ENCODE results near the gene TMEM247. TPM values are rescaled to one million over a fixed set of nuclear protein-coding genes. Genes with fewer than 3 reads are reported as not detected.

The TMEM247 gene
- total and polyA plus RNA-seq, 2 donors (not counting 1 experiment from before 2014, with no cell fraction given), result not detected

GRCh38 chr2:46531863-46532262 lies 52.5 kb downstream of the TMEM247 start:
- no peak for TF ChIP-seq EZH2 (IDR thresholded peaks at IDR 0.05; ENCODE audit: low read length, missing control alignments)
- TF ChIP-seq CTCF (conservative IDR thresholded peaks at IDR 0.05 in 1 of 2, IDR thresholded peaks at IDR 0.05 in 1 of 2; ENCODE audit: low read depth in 1 of 2, low read length in 2 of 2), result no peak
- Histone ChIP-seq H3K4me3 (replicated peaks in 1 of 4; ENCODE audit: control extremely low read depth in 1 of 4, insufficient read depth in 1 of 4, low read depth in 3 of 4, low read length in 4 of 4) (no peak overlapping the region), H3K9me3 (ENCODE audit: control insufficient read depth, insufficient read depth, low read depth, low read length) (no peaks in the 10 kb centered on the region), H3K79me2 (ENCODE audit: control insufficient read depth, insufficient read depth, low read length) (no peaks in the 10 kb centered on the region), H3K4me2 (ENCODE audit: extremely low read depth, insufficient read depth, low read length) (no peak overlapping the region), H3K27me3 (ENCODE audit: control insufficient read depth, insufficient read depth, low read length) (no peaks in the 10 kb centered on the region), H3K4me1 (ENCODE audit: control insufficient read depth, extremely low read depth, insufficient read depth, low read length) (no peaks in the 10 kb centered on the region), H2AFZ (ENCODE audit: low read length) (no peak overlapping the region), H4K20me1 (ENCODE audit: control insufficient read depth, extremely low read depth, insufficient read depth, low read length) (no peaks in the 10 kb centered on the region), H3K9ac (ENCODE audit: insufficient read depth, low read length) (no peak overlapping the region), H3K36me3 (ENCODE audit: control insufficient read depth, insufficient read depth, low read length) (no peaks in the 10 kb centered on the region), H3K27ac (ENCODE audit: insufficient read depth, low read length) (no peak overlapping the region)
- no peak for DNase-seq (ENCODE audit: low read depth in 2 of 2)

Other genes starting within 250 kb of the TMEM247 start
- 82.4 and 120 TPM in 2 replicates for gene EPAS1, start 182.2 kb upstream of the TMEM247 start, total RNA-seq
- 330 and 941 TPM in 2 replicates for gene EPAS1, start 182.2 kb upstream of the TMEM247 start, polyA plus RNA-seq
- 94.8 and 137 TPM in 2 replicates for gene RHOQ, start 62.9 kb downstream of the TMEM247 start, total RNA-seq
- 108 and 210 TPM in 2 replicates for gene RHOQ, start 62.9 kb downstream of the TMEM247 start, polyA plus RNA-seq
- 3.3 and 5.6 TPM in 2 replicates for gene ATP6V1E2, start 63.0 kb downstream of the TMEM247 start, total RNA-seq
- 2.7 and 4.7 TPM in 2 replicates for gene ATP6V1E2, start 63.0 kb downstream of the TMEM247 start, polyA plus RNA-seq
- gene PIGF, start 137.5 kb downstream of the TMEM247 start, total RNA-seq, result 19.8 and 28.7 TPM in 2 replicates
- 26.2 and 33.4 TPM in 2 replicates for gene PIGF, start 137.5 kb downstream of the TMEM247 start, polyA plus RNA-seq
- 19.2 and 22.3 TPM in 2 replicates for gene CRIPT, start 137.7 kb downstream of the TMEM247 start, total RNA-seq
- gene CRIPT, start 137.7 kb downstream of the TMEM247 start, polyA plus RNA-seq, result 14.0 and 22.1 TPM in 2 replicates
- gene SOCS5, start 219.7 kb downstream of the TMEM247 start, total RNA-seq, result 105 and 111 TPM in 2 replicates
- gene SOCS5, start 219.7 kb downstream of the TMEM247 start, polyA plus RNA-seq, result 55.0 and 95.2 TPM in 2 replicates